OCI-LY7 (cell line): ENCODE results near the gene FCMR. TPM values are rescaled to one million over a fixed set of nuclear protein-coding genes. Genes with fewer than 3 reads are reported as not detected.

ENCODE experiments used
- BruUV-seq: library from RNA; stranded (reverse); fragments of 400-500 nt; replicated peaks from 2 replicates; lab custom pipeline; 2021; lab: Mats Ljungman, UMichigan
- CTCF ChIA-PET: fragments of 300-600 bp; sonication (Branson Sonifier 250); formaldehyde crosslinking; loops from one replicate; lab custom pipeline; 2022; ENCODE audit warnings: antibody characterized with exemption; ENCODE audit not compliant: unreplicated experiment; lab: Charles Lee
- POLR2A ChIA-PET: fragments of 300-600 bp; sonication (Branson Sonifier 250); formaldehyde crosslinking; loops from one replicate; lab custom pipeline; 2022; ENCODE audit warnings: antibody characterized with exemption; lab: Charles Lee
- DNase-seq: peaks from one replicate; pipeline ENCODE4 v3.0.0-alpha.2; 2015; ENCODE audit warnings: low spot score
- H2AFZ ChIP-seq: fragments of 200-600 bp; sonication (generic), shearing (Covaris generic); 2 replicates; pipeline ENCODE4 v1.6.1; 2014; ENCODE audit warnings: mild to moderate bottlenecking, antibody characterized with exemption, low read length, moderate library complexity
- H3K27ac ChIP-seq: fragments of 200-600 bp; sonication (generic); 2 replicates; pipeline ENCODE4 v1.5.1; 2014; ENCODE audit warnings: mixed run types, low read depth, mild to moderate bottlenecking, moderate library complexity, low read length, inconsistent platforms; ENCODE audit not compliant: poor library complexity, severe bottlenecking
- H3K36me3 ChIP-seq: fragments of 200-600 bp; sonication (generic); 2 replicates; pipeline ENCODE4 v1.6.1; 2014; ENCODE audit warnings: mild to moderate bottlenecking, antibody characterized with exemption, low read length, moderate library complexity, mixed read lengths; ENCODE audit not compliant: insufficient read depth
- H3K4me1 ChIP-seq: fragments of 200-600 bp; sonication (generic); 2 replicates; pipeline ENCODE4 v1.5.1; 2014; ENCODE audit warnings: mild to moderate bottlenecking, low read length; ENCODE audit not compliant: insufficient read depth, poor library complexity, severe bottlenecking
- H3K4me2 ChIP-seq: fragments of 200-600 bp; sonication (generic); 2 replicates; pipeline ENCODE4 v1.6.1; 2014; ENCODE audit warnings: mild to moderate bottlenecking, low read length
- H3K4me3 ChIP-seq: fragments of 200-600 bp; sonication (generic); 2 replicates; pipeline ENCODE4 v1.5.1; 2014; ENCODE audit warnings: mild to moderate bottlenecking, low read depth, low read length; ENCODE audit not compliant: poor library complexity, severe bottlenecking
- H3K79me2 ChIP-seq: fragments of 200-600 bp; sonication (generic); 2 replicates; pipeline ENCODE4 v1.6.1; 2016; ENCODE audit warnings: low read depth, mild to moderate bottlenecking, low read length, moderate library complexity, mixed read lengths; ENCODE audit not compliant: insufficient read depth
- H3K9me2 ChIP-seq: fragments of 200-600 bp; sonication (generic); 2 replicates; pipeline ENCODE4 v1.6.1; 2016; ENCODE audit warnings: mild to moderate bottlenecking, low read length, mixed read lengths; ENCODE audit not compliant: insufficient read depth
- H3K9me3 ChIP-seq: fragments of 200-600 bp; sonication (generic); 2 replicates; pipeline ENCODE4 v1.6.1; 2014; ENCODE audit warnings: mild to moderate bottlenecking, mixed run types, low read length, mixed read lengths
- H4K20me1 ChIP-seq: fragments of 200-600 bp; sonication (generic); 2 replicates; pipeline ENCODE4 v1.6.1; 2014; ENCODE audit warnings: mild to moderate bottlenecking, antibody characterized with exemption, low read length, moderate library complexity, mixed read lengths; ENCODE audit not compliant: insufficient read depth
- CTCF ChIP-seq: fragments of 200-600 bp; sonication (generic); conservative IDR thresholded peaks from 2 replicates; pipeline ENCODE4 v1.5.1; 2014; ENCODE audit warnings: mild to moderate bottlenecking, antibody characterized with exemption, low read length, moderate library complexity, mixed read lengths
- EZH2phosphoT487 ChIP-seq: fragments of 200-600 bp; sonication (generic); IDR thresholded peaks from 2 replicates; pipeline ENCODE4 v1.6.1; 2018; ENCODE audit warnings: low read depth, borderline replicate concordance, mild to moderate bottlenecking, mixed run types, antibody characterized with exemption, low read length, moderate library complexity, mixed read lengths
- intact Hi-C: fragments of 100-400 bp; cut with micrococcal nuclease; formaldehyde crosslinking; loops from one replicate; pipeline ENCODE4 v1.10.0; 2022; ENCODE audit not compliant: unreplicated experiment
- total RNA-seq, 2 experiments: library from RNA; depleted of rRNA in 1 of 2; stranded (reverse); fragments of >200 nt in 1 of 2; shearing (Covaris generic) in 1 of 2; gene quantifications; 2 replicates each; pipeline ENCODE4 v1.2.3, GENCODE V29; 2014 to 2022

The FCMR gene
- total RNA-seq, 2 experiments from 2014 or later, result 5.2 to 9.2 TPM

GRCh38 chr1:206909883-206910318, 11.8 kb downstream of the FCMR start:
- H3K9me2 ChIP-seq, result no peaks in the 10 kb centered on the region
- TF ChIP-seq CTCF (no peak), EZH2phosphoT487 (no peak)
- H3K79me2 ChIP-seq, result no peaks in the 10 kb centered on the region
- intact Hi-C loops, result loop anchor here (5.0 kb wide), 1 partner anchor 43 kb away; the partner anchor contains the start of gene IL20
- no peak overlapping the region for H2AFZ ChIP-seq
- H3K9me3 ChIP-seq, result no peaks in the 10 kb centered on the region
- no peak for DNase-seq
- peaks cover 13% of the 10 kb centered on the region for H3K4me1 ChIP-seq
- POLR2A ChIA-PET, result interaction anchor here (0.6 kb wide), 1 partner anchor 243 kb away, joined by 4 read pairs; no protein-coding TSS in a partner anchor
- H4K20me1 ChIP-seq, result no peaks in the 10 kb centered on the region
- H3K4me2 ChIP-seq, result no peak overlapping the region
- CTCF ChIA-PET, result interaction anchor here (1.1 kb wide), 1 partner anchor 246 kb away, joined by 3 read pairs; no protein-coding TSS in a partner anchor
- H3K36me3 ChIP-seq, result no peaks in the 10 kb centered on the region
- no peak overlapping the region for H3K4me3 ChIP-seq
- no peak overlapping the region for H3K27ac ChIP-seq
- no TSS peak for BruUV-seq

- Histone ChIP-seq H4K20me1 (no peaks in the 10 kb centered on the region), H3K4me2 (no peak overlapping the region), H3K9me3 (no peaks in the 10 kb centered on the region), H3K4me1 (peaks cover 16% of the 10 kb centered on the region), H3K27ac (no peak overlapping the region), H3K79me2 (no peaks in the 10 kb centered on the region), H3K4me3 (no peak overlapping the region), H2AFZ (no peak overlapping the region), H3K36me3 (no peaks in the 10 kb centered on the region), H3K9me2 (no peaks in the 10 kb centered on the region)
- CTCF ChIA-PET, result interaction anchor here (0.7 to 1.1 kb wide), 2 partner anchors 204 to 245 kb away, joined by 3 read pairs; no protein-coding TSS in a partner anchor
- TF ChIP-seq EZH2phosphoT487 (no peak), CTCF (no peak)
- DNase-seq, result no peak
- POLR2A ChIA-PET, result no interaction called here
- BruUV-seq, result no TSS peak
- intact Hi-C loops, result no loop called here
Observed at GRCh38 chr1:206909161-206909882, 12.4 kb downstream of the FCMR start.

GRCh38 chr1:206908038-206908437, 13.7 kb downstream of the FCMR start:
- Histone ChIP-seq H3K79me2 (no peaks in the 10 kb centered on the region), H3K9me2 (no peaks in the 10 kb centered on the region), H3K9me3 (no peaks in the 10 kb centered on the region), H3K36me3 (no peaks in the 10 kb centered on the region), H4K20me1 (no peaks in the 10 kb centered on the region), H3K27ac (no peak overlapping the region), H3K4me1 (peaks cover 16% of the 10 kb centered on the region), H3K4me3 (no peak overlapping the region), H2AFZ (no peak overlapping the region), H3K4me2 (no peak overlapping the region)
- BruUV-seq, result no TSS peak
- TF ChIP-seq CTCF (no peak), EZH2phosphoT487 (no peak)
- ChIA-PET POLR2A (interaction anchor here (1.8 kb wide), 1 partner anchor 8 kb away, joined by 3 read pairs; no protein-coding TSS in a partner anchor), CTCF (interaction anchor here (0.6 kb wide), 1 partner anchor 8 kb away, joined by 3 read pairs; no protein-coding TSS in a partner anchor)
- intact Hi-C loops, result no loop called here
- no peak for DNase-seq
